H9 (cell line): Measurements from ENCODE around the gene ISX. TPM values are rescaled to one million over a fixed set of nuclear protein-coding genes. Genes with fewer than 3 reads are reported as not detected.

Experiments used
- DNase-seq: peaks from one replicate; pipeline ENCODE4 v3.0.0-alpha.2; 2017
- H2AFZ ChIP-seq: one replicate; pipeline ENCODE4 v1.6.1; 2013; ENCODE audit warnings: mild to moderate bottlenecking, low read length, control low read depth, moderate library complexity
- H2AK5ac ChIP-seq: 2 replicates; pipeline ENCODE4 v1.6.1; 2013; ENCODE audit warnings: low read length, control low read depth, mixed read lengths; ENCODE audit not compliant: insufficient read length
- H2BK120ac ChIP-seq: one replicate; pipeline ENCODE4 v1.6.1; 2013; ENCODE audit warnings: low read depth, mild to moderate bottlenecking, low read length, control low read depth, inconsistent platforms; ENCODE audit not compliant: poor library complexity, severe bottlenecking
- H2BK12ac ChIP-seq: 2 replicates; pipeline ENCODE4 v1.6.1; 2013; ENCODE audit warnings: low read length, control low read depth, mixed read lengths, low read depth; ENCODE audit not compliant: insufficient read length
- H2BK15ac ChIP-seq: 2 replicates; pipeline ENCODE4 v1.6.1; 2013; ENCODE audit warnings: low read depth, low read length, control low read depth
- H2BK20ac ChIP-seq: one replicate; pipeline ENCODE4 v1.6.1; 2013; ENCODE audit warnings: low read depth, mild to moderate bottlenecking, low read length, control low read depth, inconsistent platforms; ENCODE audit not compliant: poor library complexity, severe bottlenecking
- H2BK5ac ChIP-seq: 2 replicates; pipeline ENCODE4 v1.6.1; 2013; ENCODE audit warnings: low read length, control low read depth, mixed read lengths; ENCODE audit not compliant: insufficient read length
- H3K14ac ChIP-seq: 2 replicates; pipeline ENCODE4 v1.6.1; 2013; ENCODE audit warnings: low read length, control low read depth; ENCODE audit not compliant: insufficient read depth
- H3K18ac ChIP-seq: 2 replicates; pipeline ENCODE4 v1.6.1; 2013; ENCODE audit warnings: low read depth, mild to moderate bottlenecking, mixed read lengths, low read length, control low read depth; ENCODE audit not compliant: insufficient read length
- H3K23ac ChIP-seq: 2 replicates; pipeline ENCODE4 v1.6.1; 2013; ENCODE audit warnings: low read length, control low read depth, mixed read lengths, low read depth; ENCODE audit not compliant: insufficient read length
- H3K23me2 ChIP-seq: 2 replicates; pipeline ENCODE4 v1.6.1; 2013; ENCODE audit warnings: low read depth, mild to moderate bottlenecking, mixed read lengths, low read length, control low read depth; ENCODE audit not compliant: insufficient read length, poor library complexity, severe bottlenecking
- H3K27ac ChIP-seq: 2 replicates; pipeline ENCODE4 v1.5.1; 2013; ENCODE audit warnings: low read length, control low read depth, mixed read lengths, low read depth; ENCODE audit not compliant: insufficient read length
- H3K27me3 ChIP-seq: 2 replicates; pipeline ENCODE4 v1.6.1; 2013; ENCODE audit warnings: low read length, control low read depth, inconsistent platforms; ENCODE audit not compliant: insufficient read depth
- H3K4ac ChIP-seq: 2 replicates; pipeline ENCODE4 v1.6.1; 2013; ENCODE audit warnings: low read depth, mild to moderate bottlenecking, control low read depth, inconsistent platforms, low read length, moderate library complexity
- H3K4me1 ChIP-seq: 2 replicates; pipeline ENCODE4 v1.6.1; 2013; ENCODE audit warnings: low read length, control low read depth, inconsistent platforms; ENCODE audit not compliant: insufficient read depth
- H3K4me2 ChIP-seq: 2 replicates; pipeline ENCODE4 v1.6.1; 2013; ENCODE audit warnings: low read length, control low read depth, mixed read lengths; ENCODE audit not compliant: insufficient read length, insufficient read depth
- H3K56ac ChIP-seq: 2 replicates; pipeline ENCODE4 v1.6.1; 2013; ENCODE audit warnings: low read depth, mild to moderate bottlenecking, mixed read lengths, low read length, control low read depth; ENCODE audit not compliant: insufficient read length
- H3K79me1 ChIP-seq: 2 replicates; pipeline ENCODE4 v1.6.1; 2013; ENCODE audit warnings: low read depth, mild to moderate bottlenecking, moderate library complexity, low read length, control low read depth, inconsistent platforms; ENCODE audit not compliant: insufficient read depth, poor library complexity, severe bottlenecking
- H3K79me2 ChIP-seq: 2 replicates; pipeline ENCODE4 v1.6.1; 2013; ENCODE audit warnings: low read length, control low read depth, inconsistent platforms; ENCODE audit not compliant: insufficient read depth
- H3K9ac ChIP-seq: 2 replicates; pipeline ENCODE4 v1.6.1; 2013; ENCODE audit warnings: low read length, control low read depth, mixed read lengths; ENCODE audit not compliant: insufficient read length; ENCODE audit errors: extremely low read depth
- H3K9me3 ChIP-seq: one replicate; pipeline ENCODE4 v1.6.1; 2013; ENCODE audit warnings: low read depth, low read length, inconsistent platforms; ENCODE audit not compliant: control insufficient read depth
- H3T11ph ChIP-seq: one replicate; pipeline ENCODE4 v1.6.1; 2013; ENCODE audit warnings: mild to moderate bottlenecking, low read length, control low read depth, inconsistent platforms
- H4K20me1 ChIP-seq: one replicate; pipeline ENCODE4 v1.6.1; 2013; ENCODE audit not compliant: control insufficient read depth, insufficient read length, insufficient read depth
- H4K5ac ChIP-seq: 2 replicates; pipeline ENCODE4 v1.6.1; 2013; ENCODE audit warnings: low read depth, mild to moderate bottlenecking, mixed read lengths, low read length, control low read depth; ENCODE audit not compliant: insufficient read length
- H4K8ac ChIP-seq: replicated peaks from 2 replicates; pipeline ENCODE4 v1.6.1; 2013; ENCODE audit warnings: low read length, control low read depth, mixed read lengths, low read depth; ENCODE audit not compliant: insufficient read length
- H4K91ac ChIP-seq: 2 replicates; pipeline ENCODE4 v1.6.1; 2013; ENCODE audit warnings: low read depth, mild to moderate bottlenecking, moderate library complexity, mixed read lengths, low read length, control low read depth; ENCODE audit not compliant: insufficient read length
- H3K27ac Mint-ChIP-seq, 3 experiments: 2 replicates in 2 of 3; 3 replicates in 1 of 3; pipeline ENCODE4 v1.8.0; 2020 to 2021; ENCODE audit warnings: mixed read lengths in 3 of 3, mild to moderate bottlenecking in 1 of 3, moderate library complexity in 1 of 3
- H3K27me3 Mint-ChIP-seq: 2 replicates; pipeline ENCODE4 v1.8.0; 2021; ENCODE audit warnings: low read depth, mild to moderate bottlenecking, moderate library complexity, mixed read lengths
- H3K36me3 Mint-ChIP-seq, 3 experiments: 2 replicates in 2 of 3; 3 replicates in 1 of 3; pipeline ENCODE4 v1.8.0; 2020 to 2021; ENCODE audit warnings: low read depth in 3 of 3, mixed read lengths in 3 of 3; ENCODE audit not compliant: insufficient read depth in 1 of 3
- H3K4me1 Mint-ChIP-seq, 2 experiments: 2 replicates each; pipeline ENCODE4 v1.8.0; 2020; ENCODE audit warnings: mixed read lengths in 2 of 2
- H3K4me3 Mint-ChIP-seq, 2 experiments: 2 replicates in 1 of 2; 3 replicates in 1 of 2; pipeline ENCODE4 v1.8.0; 2020 to 2021; ENCODE audit warnings: mild to moderate bottlenecking in 2 of 2, mixed read lengths in 2 of 2, moderate library complexity in 1 of 2
- H3K9me3 Mint-ChIP-seq, 2 experiments: 2 replicates in 1 of 2; 3 replicates in 1 of 2; pipeline ENCODE4 v1.8.0; 2020; ENCODE audit warnings: mild to moderate bottlenecking in 2 of 2, mixed read lengths in 2 of 2, moderate library complexity in 1 of 2
- CTCF ChIP-seq: fragments of 200-600 bp; sonication (generic); conservative IDR thresholded peaks from 3 replicates; pipeline ENCODE4 v1.8.0; 2021; ENCODE audit warnings: antibody characterized with exemption, mild to moderate bottlenecking
- WGBS: extraction: QIAGEN DNeasy Blood & Tissue Kit; methylation state at CpG from one replicate; pipeline ENCODE4 v1.1.7; 2013; ENCODE audit warnings: missing lambda C conversion rate, low lambda C conversion rate, mixed read lengths; ENCODE audit not compliant: insufficient read length; ENCODE audit errors: extremely low coverage; 5-methylcytosine and 5-hydroxymethylcytosine counted together
- total RNA-seq: library from RNA; stranded (reverse); gene quantifications from 2 replicates; pipeline ENCODE4 v1.2.1, GENCODE V29; 2021

Gene ISX
- total RNA-seq, 1 experiment from 2014 or later, result not detected

DNA sequence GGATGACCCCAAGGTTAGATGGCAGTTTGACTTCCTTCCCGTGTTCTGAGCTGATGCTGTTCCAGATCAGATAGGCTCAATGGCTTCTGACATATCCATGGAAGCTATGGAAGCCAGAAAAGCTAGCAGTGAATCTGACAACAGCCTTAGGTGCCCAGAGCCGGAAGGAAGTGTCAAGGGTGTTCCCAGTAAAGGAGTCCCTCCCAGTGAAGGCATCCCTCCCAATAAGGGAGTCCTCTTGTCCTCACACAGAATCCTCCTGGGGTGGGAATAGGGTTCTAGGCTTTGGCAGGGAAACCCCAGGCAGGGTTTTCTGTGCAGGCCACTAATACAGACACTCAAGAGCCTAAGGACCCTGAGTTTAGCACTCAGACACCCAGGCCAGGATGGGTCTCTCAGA, 47.0 kb upstream of the ISX start:
- Mint-ChIP-seq H3K36me3 (no peaks in the 10 kb centered on the region), H3K4me3 (no peak overlapping the region), H3K27me3 (peaks cover 21% of the 10 kb centered on the region), H3K27ac (no peak overlapping the region), H3K4me1 (peaks cover 4 to 7% of the 10 kb centered on the region in 2 experiments), H3K9me3 (no peaks in the 10 kb centered on the region; a peak in 2 of 5 replicates)
- Histone ChIP-seq H2BK15ac (no peak overlapping the region), H2BK20ac (no peak overlapping the region), H2AK5ac (no peak overlapping the region), H3K14ac (no peak overlapping the region), H2BK120ac (no peak overlapping the region), H3K27ac (no peak overlapping the region), H3K9ac (no peak overlapping the region), H3K9me3 (no peaks in the 10 kb centered on the region), H3K4ac (no peak overlapping the region), H3K79me2 (no peaks in the 10 kb centered on the region), H3K56ac (no peak overlapping the region), H3T11ph (no peak overlapping the region), H3K4me1 (no peaks in the 10 kb centered on the region), H4K91ac (no peak overlapping the region), H3K23me2 (no peaks in the 10 kb centered on the region), H3K4me2 (no peak overlapping the region), H3K23ac (no peak overlapping the region), H4K20me1 (peaks cover 5% of the 10 kb centered on the region), H2AFZ (no peak overlapping the region), H4K5ac (no peak overlapping the region), H2BK12ac (no peak overlapping the region), H3K79me1 (no peaks in the 10 kb centered on the region), H2BK5ac (no peak overlapping the region), H3K18ac (no peak overlapping the region), H4K8ac (no peak overlapping the region), H3K27me3 (no peaks in the 10 kb centered on the region)
- DNase-seq, result no peak
- no peak for TF ChIP-seq CTCF
- WGBS, result no CpG with 5 or more reads among the region's 2 CpGs
